Ovary (tissue), 3 donors: Measurements from ENCODE around the gene CDC25A.
"Not testable (repeated sequence)": the region's sequence is repeated elsewhere in the genome, so short reads cannot be mapped to it uniquely, and the experiment has no call there.

ENCODE experiments used
- CTCF ChIP-seq, 3 donors: fragments of 450-650 bp in 2 of 3; fragments of 200-600 bp in 1 of 3; IDR thresholded peaks; one replicate each; pipeline versions ENCODE4 v1.5.1 to v1.8.0; 2016 to 2022; ENCODE audit warnings: antibody characterized with exemption in 3 of 3, mild to moderate bottlenecking in 1 of 3
- EP300 ChIP-seq: sonication (generic); formaldehyde crosslinking; IDR thresholded peaks from one replicate; pipeline ENCODE4 v1.6.1; 2017; ENCODE audit warnings: antibody characterized with exemption
- POLR2A ChIP-seq: fragments of 450-650 bp; IDR thresholded peaks from one replicate; pipeline ENCODE4 v1.6.1; 2017; ENCODE audit warnings: antibody characterized with exemption, mild to moderate bottlenecking, moderate library complexity
- donor health status: DM: no; HTN: no; CAD: no.

- TF ChIP-seq CTCF (IDR thresholded peaks at IDR 0.05); EP300; POLR2A: not testable (repeated sequence)
Observed at GRCh38 chr3:48210534-48210933, 22.3 kb upstream of the CDC25A start.
